ENCODE results near the gene DOCK3. TPM values are rescaled to one million over a fixed set of nuclear protein-coding genes. Genes with fewer than 3 reads are reported as not detected.

The DOCK3 gene
- total RNA-seq, 1 donor from 2014 or later: 3.9 TPM

Small RNA genes lying within 50 kb of the gene (microRNA-seq; reads per million reads assigned to microRNA genes)
- 1.1 reads per million for gene MIR4787

Other genes starting within 250 kb of the DOCK3 start
- 1.2 TPM for gene CACNA2D2, start 171.3 kb upstream of the DOCK3 start, total RNA-seq
- 48.4 TPM for gene C3orf18, start 107.2 kb upstream of the DOCK3 start, total RNA-seq
- gene HEMK1, start 105.4 kb upstream of the DOCK3 start, total RNA-seq: 14.0 TPM
- 13.2 TPM for gene CISH, start 63.2 kb upstream of the DOCK3 start, total RNA-seq
- gene MAPKAPK3, start 57.8 kb upstream of the DOCK3 start, total RNA-seq: 412 TPM

All from Right ventricle myocardium inferior (tissue), 1 donor.